ENCODE results near the gene PSRC1. TPM values are rescaled to one million over a fixed set of nuclear protein-coding genes. Genes with fewer than 3 reads are reported as not detected.
"Not testable (repeated sequence)": the region's sequence is repeated elsewhere in the genome, so short reads cannot be mapped to it uniquely, and the experiment has no call there.

PSRC1 gene
- total RNA-seq, 2 donors from 2014 or later = 6.5 to 36.0 TPM

- TF ChIP-seq CTCF (IDR thresholded peaks at IDR 0.05) = no peak
- no peaks in the 10 kb centered on the region for H3K4me1 ChIP-seq
- H3K4me3 ChIP-seq = no peak overlapping the region
- DNase-seq = no peak
- no peak overlapping the region for H3K9ac ChIP-seq (ENCODE audit: low read depth in 2 of 2, low read length in 2 of 2)
- no peaks in the 10 kb centered on the region for H3K36me3 ChIP-seq
- H3K27ac ChIP-seq = no peak overlapping the region
- no peaks in the 10 kb centered on the region for H3K9me3 ChIP-seq
- intact Hi-C loops (cut with DNase I) = no loop called here
- H3K27me3 ChIP-seq = no peaks in the 10 kb centered on the region
These were observed 11.5 kb upstream of the PSRC1 start for GRCh38 chr1:109294481-109294880.

GRCh38 chr1:109293026-109293425 lies 10.1 kb upstream of the PSRC1 start:
- no peak overlapping the region for H3K4me3 ChIP-seq
- H3K4me1 ChIP-seq = no peaks in the 10 kb centered on the region
- no peaks in the 10 kb centered on the region for H3K9me3 ChIP-seq
- no peaks in the 10 kb centered on the region for H3K27me3 ChIP-seq
- H3K9ac ChIP-seq (ENCODE audit: low read depth in 2 of 2, low read length in 2 of 2) = no peak overlapping the region
- H3K36me3 ChIP-seq = no peaks in the 10 kb centered on the region
- H3K27ac ChIP-seq = no peak overlapping the region
- no peak for TF ChIP-seq CTCF (IDR thresholded peaks at IDR 0.05)
- no peak for DNase-seq
- intact Hi-C loops (cut with DNase I) = no loop called here

- intact Hi-C loops (cut with DNase I) = no loop called here
- no peaks in the 10 kb centered on the region for H3K4me1 ChIP-seq
- DNase-seq = no peak
- TF ChIP-seq CTCF (IDR thresholded peaks at IDR 0.05) = no peak
- H3K4me3 ChIP-seq = no peak overlapping the region
- H3K27ac ChIP-seq = no peak overlapping the region
- H3K9ac ChIP-seq (ENCODE audit: low read depth in 2 of 2, low read length in 2 of 2) = no peak overlapping the region
- H3K36me3 ChIP-seq = no peaks in the 10 kb centered on the region
- no peaks in the 10 kb centered on the region for H3K9me3 ChIP-seq
- H3K27me3 ChIP-seq = no peaks in the 10 kb centered on the region
These were observed 9.4 kb upstream of the PSRC1 start for GRCh38 chr1:109292364-109292763.

- Histone ChIP-seq H3K4me1 (no peaks in the 10 kb centered on the region), H3K4me3 (no peak overlapping the region), H3K9ac (ENCODE audit: low read depth in 2 of 2, low read length in 2 of 2) (no peak overlapping the region), H3K27me3 (no peaks in the 10 kb centered on the region), H3K36me3 (no peaks in the 10 kb centered on the region), H3K27ac (no peak overlapping the region), H3K9me3 (no peaks in the 10 kb centered on the region)
- intact Hi-C loops (cut with DNase I) = no loop called here
- TF ChIP-seq CTCF (IDR thresholded peaks at IDR 0.05) = no peak
- no peak for DNase-seq
These were observed 8.1 kb upstream of the PSRC1 start for GRCh38 chr1:109290998-109291397.

- H3K27me3 ChIP-seq = no peaks in the 10 kb centered on the region
- no peak overlapping the region for H3K4me3 ChIP-seq
- TF ChIP-seq CTCF (IDR thresholded peaks at IDR 0.05) = no peak
- H3K9ac ChIP-seq (ENCODE audit: low read depth in 2 of 2, low read length in 2 of 2) = no peak overlapping the region
- H3K4me1 ChIP-seq = no peaks in the 10 kb centered on the region
- intact Hi-C loops (cut with DNase I) = no loop called here
- no peaks in the 10 kb centered on the region for H3K9me3 ChIP-seq
- H3K36me3 ChIP-seq = no peaks in the 10 kb centered on the region
- DNase-seq = no peak
- H3K27ac ChIP-seq = no peak overlapping the region
These were observed 7.2 kb upstream of the PSRC1 start for GRCh38 chr1:109290137-109290536.

- intact Hi-C loops (cut with DNase I) = not testable (repeated sequence)
These were observed 3.8 kb upstream of the PSRC1 start for GRCh38 chr1:109286762-109287161.

More at GRCh38 chr1:109286762-109287161, 3.8 kb upstream of the PSRC1 start:
- H3K4me1 ChIP-seq; H3K27me3 ChIP-seq; DNase-seq; H3K9me3 ChIP-seq; H3K4me3 ChIP-seq; H3K27ac ChIP-seq; H3K9ac ChIP-seq (ENCODE audit: low read depth in 2 of 2, low read length in 2 of 2); H3K36me3 ChIP-seq: not testable (repeated sequence)

All from colonic mucosa (tissue), 4 donors.